ENCODE results near the gene MOB3A.

GRCh38 chr19:2034729-2035589 lies 61.2 kb downstream of the MOB3A start:
- TF ChIP-seq ZNF274 (IDR thresholded peaks at IDR 0.05; ENCODE audit: low read depth, low read length) (no peak), YY1 (IDR thresholded peaks at IDR 0.05; ENCODE audit: insufficient read depth, insufficient read length) (no peak)
